H9 (cell line): ENCODE measurements around the gene GPC3. TPM values are rescaled to one million over a fixed set of nuclear protein-coding genes. Genes with fewer than 3 reads are reported as not detected.

Experiments
- DNase-seq: peaks from one replicate; pipeline ENCODE4 v3.0.0-alpha.2; 2017
- H2AFZ ChIP-seq: one replicate; pipeline ENCODE4 v1.6.1; 2013; ENCODE audit warnings: mild to moderate bottlenecking, low read length, control low read depth, moderate library complexity
- H2AK5ac ChIP-seq: 2 replicates; pipeline ENCODE4 v1.6.1; 2013; ENCODE audit warnings: low read length, control low read depth, mixed read lengths; ENCODE audit not compliant: insufficient read length
- H2BK120ac ChIP-seq: one replicate; pipeline ENCODE4 v1.6.1; 2013; ENCODE audit warnings: low read depth, mild to moderate bottlenecking, low read length, control low read depth, inconsistent platforms; ENCODE audit not compliant: poor library complexity, severe bottlenecking
- H2BK12ac ChIP-seq: 2 replicates; pipeline ENCODE4 v1.6.1; 2013; ENCODE audit warnings: low read length, control low read depth, mixed read lengths, low read depth; ENCODE audit not compliant: insufficient read length
- H2BK15ac ChIP-seq: 2 replicates; pipeline ENCODE4 v1.6.1; 2013; ENCODE audit warnings: low read depth, low read length, control low read depth
- H2BK20ac ChIP-seq: one replicate; pipeline ENCODE4 v1.6.1; 2013; ENCODE audit warnings: low read depth, mild to moderate bottlenecking, low read length, control low read depth, inconsistent platforms; ENCODE audit not compliant: poor library complexity, severe bottlenecking
- H2BK5ac ChIP-seq: 2 replicates; pipeline ENCODE4 v1.6.1; 2013; ENCODE audit warnings: low read length, control low read depth, mixed read lengths; ENCODE audit not compliant: insufficient read length
- H3K14ac ChIP-seq: 2 replicates; pipeline ENCODE4 v1.6.1; 2013; ENCODE audit warnings: low read length, control low read depth; ENCODE audit not compliant: insufficient read depth
- H3K18ac ChIP-seq: 2 replicates; pipeline ENCODE4 v1.6.1; 2013; ENCODE audit warnings: low read depth, mild to moderate bottlenecking, mixed read lengths, low read length, control low read depth; ENCODE audit not compliant: insufficient read length
- H3K23ac ChIP-seq: 2 replicates; pipeline ENCODE4 v1.6.1; 2013; ENCODE audit warnings: low read length, control low read depth, mixed read lengths, low read depth; ENCODE audit not compliant: insufficient read length
- H3K23me2 ChIP-seq: 2 replicates; pipeline ENCODE4 v1.6.1; 2013; ENCODE audit warnings: low read depth, mild to moderate bottlenecking, mixed read lengths, low read length, control low read depth; ENCODE audit not compliant: insufficient read length, poor library complexity, severe bottlenecking
- H3K27ac ChIP-seq: 2 replicates; pipeline ENCODE4 v1.5.1; 2013; ENCODE audit warnings: low read length, control low read depth, mixed read lengths, low read depth; ENCODE audit not compliant: insufficient read length
- H3K27me3 ChIP-seq: 2 replicates; pipeline ENCODE4 v1.6.1; 2013; ENCODE audit warnings: low read length, control low read depth, inconsistent platforms; ENCODE audit not compliant: insufficient read depth
- H3K4ac ChIP-seq: 2 replicates; pipeline ENCODE4 v1.6.1; 2013; ENCODE audit warnings: low read depth, mild to moderate bottlenecking, control low read depth, inconsistent platforms, low read length, moderate library complexity
- H3K4me1 ChIP-seq: 2 replicates; pipeline ENCODE4 v1.6.1; 2013; ENCODE audit warnings: low read length, control low read depth, inconsistent platforms; ENCODE audit not compliant: insufficient read depth
- H3K4me2 ChIP-seq: 2 replicates; pipeline ENCODE4 v1.6.1; 2013; ENCODE audit warnings: low read length, control low read depth, mixed read lengths; ENCODE audit not compliant: insufficient read length, insufficient read depth
- H3K56ac ChIP-seq: 2 replicates; pipeline ENCODE4 v1.6.1; 2013; ENCODE audit warnings: low read depth, mild to moderate bottlenecking, mixed read lengths, low read length, control low read depth; ENCODE audit not compliant: insufficient read length
- H3K79me1 ChIP-seq: 2 replicates; pipeline ENCODE4 v1.6.1; 2013; ENCODE audit warnings: low read depth, mild to moderate bottlenecking, moderate library complexity, low read length, control low read depth, inconsistent platforms; ENCODE audit not compliant: insufficient read depth, poor library complexity, severe bottlenecking
- H3K79me2 ChIP-seq: 2 replicates; pipeline ENCODE4 v1.6.1; 2013; ENCODE audit warnings: low read length, control low read depth, inconsistent platforms; ENCODE audit not compliant: insufficient read depth
- H3K9ac ChIP-seq: 2 replicates; pipeline ENCODE4 v1.6.1; 2013; ENCODE audit warnings: low read length, control low read depth, mixed read lengths; ENCODE audit not compliant: insufficient read length; ENCODE audit errors: extremely low read depth
- H3K9me3 ChIP-seq: one replicate; pipeline ENCODE4 v1.6.1; 2013; ENCODE audit warnings: low read depth, low read length, inconsistent platforms; ENCODE audit not compliant: control insufficient read depth
- H3T11ph ChIP-seq: one replicate; pipeline ENCODE4 v1.6.1; 2013; ENCODE audit warnings: mild to moderate bottlenecking, low read length, control low read depth, inconsistent platforms
- H4K20me1 ChIP-seq: one replicate; pipeline ENCODE4 v1.6.1; 2013; ENCODE audit not compliant: control insufficient read depth, insufficient read length, insufficient read depth
- H4K5ac ChIP-seq: 2 replicates; pipeline ENCODE4 v1.6.1; 2013; ENCODE audit warnings: low read depth, mild to moderate bottlenecking, mixed read lengths, low read length, control low read depth; ENCODE audit not compliant: insufficient read length
- H4K8ac ChIP-seq: replicated peaks from 2 replicates; pipeline ENCODE4 v1.6.1; 2013; ENCODE audit warnings: low read length, control low read depth, mixed read lengths, low read depth; ENCODE audit not compliant: insufficient read length
- H4K91ac ChIP-seq: 2 replicates; pipeline ENCODE4 v1.6.1; 2013; ENCODE audit warnings: low read depth, mild to moderate bottlenecking, moderate library complexity, mixed read lengths, low read length, control low read depth; ENCODE audit not compliant: insufficient read length
- H3K27ac Mint-ChIP-seq, 3 experiments: 2 replicates in 2 of 3; 3 replicates in 1 of 3; pipeline ENCODE4 v1.8.0; 2020 to 2021; ENCODE audit warnings: mixed read lengths in 3 of 3, mild to moderate bottlenecking in 1 of 3, moderate library complexity in 1 of 3
- H3K27me3 Mint-ChIP-seq: 2 replicates; pipeline ENCODE4 v1.8.0; 2021; ENCODE audit warnings: low read depth, mild to moderate bottlenecking, moderate library complexity, mixed read lengths
- H3K36me3 Mint-ChIP-seq, 3 experiments: 2 replicates in 2 of 3; 3 replicates in 1 of 3; pipeline ENCODE4 v1.8.0; 2020 to 2021; ENCODE audit warnings: low read depth in 3 of 3, mixed read lengths in 3 of 3; ENCODE audit not compliant: insufficient read depth in 1 of 3
- H3K4me1 Mint-ChIP-seq, 2 experiments: 2 replicates each; pipeline ENCODE4 v1.8.0; 2020; ENCODE audit warnings: mixed read lengths in 2 of 2
- H3K4me3 Mint-ChIP-seq, 2 experiments: 2 replicates in 1 of 2; 3 replicates in 1 of 2; pipeline ENCODE4 v1.8.0; 2020 to 2021; ENCODE audit warnings: mild to moderate bottlenecking in 2 of 2, mixed read lengths in 2 of 2, moderate library complexity in 1 of 2
- H3K9me3 Mint-ChIP-seq, 2 experiments: 2 replicates in 1 of 2; 3 replicates in 1 of 2; pipeline ENCODE4 v1.8.0; 2020; ENCODE audit warnings: mild to moderate bottlenecking in 2 of 2, mixed read lengths in 2 of 2, moderate library complexity in 1 of 2
- CTCF ChIP-seq: fragments of 200-600 bp; sonication (generic); conservative IDR thresholded peaks from 3 replicates; pipeline ENCODE4 v1.8.0; 2021; ENCODE audit warnings: antibody characterized with exemption, mild to moderate bottlenecking
- WGBS: extraction: QIAGEN DNeasy Blood & Tissue Kit; methylation state at CpG from one replicate; pipeline ENCODE4 v1.1.7; 2013; ENCODE audit warnings: missing lambda C conversion rate, low lambda C conversion rate, mixed read lengths; ENCODE audit not compliant: insufficient read length; ENCODE audit errors: extremely low coverage; 5-methylcytosine and 5-hydroxymethylcytosine counted together
- total RNA-seq: library from RNA; stranded (reverse); gene quantifications from 2 replicates; pipeline ENCODE4 v1.2.1, GENCODE V29; 2021

GPC3 gene
- total RNA-seq, 1 experiment from 2014 or later: 108 TPM

- Histone ChIP-seq H3K14ac (no peak overlapping the region), H3K4me1 (no peaks in the 10 kb centered on the region), H3K79me2 (no peaks in the 10 kb centered on the region), H2AFZ (no peak overlapping the region), H4K91ac (no peak overlapping the region), H3K27me3 (no peaks in the 10 kb centered on the region), H2BK12ac (no peak overlapping the region), H3K79me1 (no peaks in the 10 kb centered on the region), H3K9ac (no peak overlapping the region), H3K23me2 (no peaks in the 10 kb centered on the region), H2BK120ac (no peak overlapping the region), H2BK20ac (no peak overlapping the region), H2BK5ac (no peak overlapping the region), H4K8ac (no peak overlapping the region), H2BK15ac (no peak overlapping the region), H3K56ac (no peak overlapping the region), H4K20me1 (no peaks in the 10 kb centered on the region), H3K4me2 (no peak overlapping the region), H3K18ac (no peak overlapping the region), H2AK5ac (no peak overlapping the region), H3T11ph (no peak overlapping the region), H3K9me3 (no peaks in the 10 kb centered on the region), H4K5ac (no peak overlapping the region), H3K27ac (no peak overlapping the region), H3K4ac (no peak overlapping the region), H3K23ac (no peak overlapping the region)
- H3K36me3 Mint-ChIP-seq: peaks cover 4 to 7% (median 6%) of the 10 kb centered on the region in 3 experiments; a peak in 6 of 7 replicates
- no CpG with 5 or more reads among the region's 6 CpGs for WGBS
- H3K9me3 Mint-ChIP-seq: no peaks in the 10 kb centered on the region
- no peak for DNase-seq
- no peak for TF ChIP-seq CTCF
- no peak overlapping the region for H3K27ac Mint-ChIP-seq
- no peaks in the 10 kb centered on the region for H3K4me1 Mint-ChIP-seq
- no peak overlapping the region for H3K4me3 Mint-ChIP-seq
- H3K27me3 Mint-ChIP-seq: no peaks in the 10 kb centered on the region; the same call in 1 of the 2 replicates
Measured at GRCh38 chrX:133804072-133804471, 181.3 kb downstream of the GPC3 start.
